CD4-positive, alpha-beta T cell treated with Interleukin-4 for 4 hours (primary cell): ENCODE measurements around the gene CDIP1.

ENCODE experiments used
- DNase-seq: peaks from one replicate; pipeline ENCODE4 v3.0.0-alpha.2; 2020

The CDIP1 gene

DNA sequence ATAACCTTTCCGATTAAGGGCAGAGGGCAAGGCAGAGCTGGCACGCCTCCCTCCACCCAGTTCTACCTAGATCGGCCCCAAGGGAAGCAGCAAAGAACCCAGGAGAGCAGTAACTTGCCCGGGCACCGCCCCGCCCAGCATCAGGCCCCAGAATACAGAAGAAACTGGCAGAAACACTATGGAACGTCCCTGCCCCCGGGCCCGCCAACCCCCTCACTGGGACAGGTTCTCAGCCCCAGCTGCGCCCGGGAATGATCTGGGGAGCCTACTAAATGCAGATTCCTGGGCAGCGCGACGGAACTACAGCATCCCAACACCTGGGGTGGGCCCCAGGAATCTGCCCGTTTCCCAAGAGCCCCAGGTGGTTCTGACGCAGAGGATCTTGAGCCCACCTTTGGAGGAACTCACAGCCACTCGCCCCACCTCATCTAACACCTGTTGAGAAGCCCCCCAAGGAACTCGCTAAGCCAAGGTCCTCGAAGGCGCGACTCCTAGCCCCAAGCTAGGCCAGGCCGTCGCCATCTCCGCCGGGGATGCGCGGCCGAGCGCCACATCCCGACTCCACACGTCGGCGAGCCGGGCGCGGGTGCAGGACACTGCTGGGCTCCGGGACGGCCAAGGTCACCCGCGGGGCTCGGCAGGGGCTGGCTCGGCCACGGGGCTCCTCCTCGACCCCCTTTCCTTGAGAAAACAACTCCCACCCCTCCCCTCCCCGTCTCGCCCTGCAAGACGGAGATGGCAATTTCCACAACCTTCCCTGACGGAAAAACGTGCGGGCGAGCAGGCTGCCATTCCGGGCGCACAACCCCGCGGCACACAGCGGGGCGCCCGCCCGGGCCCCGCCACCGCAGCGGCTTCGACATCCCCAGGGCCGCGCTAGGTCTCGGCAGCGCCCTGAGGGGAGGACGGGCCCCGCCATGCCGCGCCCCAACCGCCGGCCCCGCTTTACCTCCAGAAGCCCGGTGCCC, 913 bp downstream of the CDIP1 start:
- no peak for DNase-seq

DNA sequence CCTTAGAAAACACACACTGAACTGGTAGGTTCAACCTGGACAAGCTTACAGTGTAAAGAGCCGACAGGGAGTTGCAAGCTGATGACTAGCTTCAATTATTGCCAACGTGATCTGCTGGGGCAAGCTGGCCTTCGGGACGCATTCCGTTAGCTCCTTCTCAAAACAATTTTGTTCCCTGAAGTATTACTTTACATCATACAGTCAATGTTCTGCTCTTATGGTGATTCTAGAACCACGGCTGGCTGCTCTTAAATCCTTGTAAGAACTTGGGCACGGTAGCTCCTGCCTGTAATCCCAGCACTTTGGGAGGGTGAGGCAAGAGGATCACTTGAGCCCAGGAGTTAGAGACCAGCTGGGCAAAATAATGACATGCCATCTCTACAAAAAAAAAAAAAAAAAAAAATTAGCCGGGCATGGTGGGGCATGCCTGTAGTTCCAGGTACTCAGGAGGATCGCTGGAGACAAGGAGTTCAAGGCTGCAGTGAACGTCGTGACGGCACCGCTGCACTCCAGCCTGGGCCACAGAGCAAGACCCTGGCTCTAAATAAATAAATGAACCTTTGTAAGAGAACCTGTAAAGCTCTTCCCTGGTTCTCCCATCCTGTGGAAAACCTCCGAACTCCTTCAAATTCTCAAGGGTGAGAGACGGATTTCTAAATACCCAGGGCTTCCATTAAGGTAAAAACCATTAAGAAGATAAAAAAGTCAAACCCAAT, 2.0 kb downstream of the CDIP1 start:
- no peak for DNase-seq

DNA sequence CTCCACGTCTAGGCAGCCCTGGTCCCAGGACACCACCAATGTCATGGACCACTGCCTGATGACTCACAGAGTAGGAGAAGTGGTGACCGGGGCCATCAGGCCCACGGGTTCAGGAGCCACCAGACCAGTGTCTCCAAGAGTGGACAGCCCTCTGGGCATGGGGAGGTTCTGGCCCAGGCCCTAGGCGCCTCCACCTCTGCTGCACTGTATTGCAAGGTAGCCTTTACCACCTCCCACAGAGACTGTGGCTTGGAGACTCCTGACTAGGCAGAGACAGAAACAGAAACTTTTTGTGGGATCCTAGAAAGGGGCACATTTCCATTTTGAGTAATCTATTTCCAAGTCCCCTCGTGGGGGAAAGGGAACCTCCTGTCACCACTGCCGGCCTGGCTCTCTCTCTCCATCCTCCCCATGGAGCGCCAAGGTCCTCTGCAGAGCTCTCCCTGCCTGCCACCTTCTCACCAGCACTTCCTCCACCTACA, 2.9 kb downstream of the CDIP1 start:
- no peak for DNase-seq

DNA sequence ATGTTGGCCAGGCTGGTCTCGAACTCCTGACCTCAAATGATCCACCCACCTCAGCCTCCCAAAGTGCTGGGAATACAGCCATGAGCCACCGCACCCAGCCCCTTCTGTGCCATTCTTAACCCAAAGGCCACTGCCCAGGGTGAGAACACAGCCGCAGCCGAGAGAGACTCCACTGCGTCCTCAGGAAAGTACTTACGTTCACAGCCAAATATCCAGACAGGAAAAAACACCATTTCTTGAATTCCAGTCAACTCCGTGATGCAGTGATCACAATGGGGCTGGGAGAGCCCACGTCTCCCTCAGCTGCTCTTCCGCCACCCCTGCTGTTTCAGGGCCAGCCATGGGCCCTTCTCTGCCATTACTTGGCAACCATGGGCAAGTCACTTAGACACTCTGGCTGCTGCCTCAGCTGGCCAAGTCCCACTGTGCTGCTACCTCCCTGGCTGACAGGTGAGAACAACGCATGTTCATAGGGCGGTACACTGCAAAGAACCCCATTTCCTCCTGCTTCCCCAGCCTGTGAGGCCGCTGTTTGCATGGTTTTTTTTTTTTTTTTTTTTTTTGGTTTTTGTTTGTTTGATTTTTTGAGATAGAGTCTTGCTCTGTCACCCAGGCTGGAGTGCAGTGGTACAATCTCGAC, 4.3 kb downstream of the CDIP1 start:
- peak; percentile 34 for DNase-seq

DNA sequence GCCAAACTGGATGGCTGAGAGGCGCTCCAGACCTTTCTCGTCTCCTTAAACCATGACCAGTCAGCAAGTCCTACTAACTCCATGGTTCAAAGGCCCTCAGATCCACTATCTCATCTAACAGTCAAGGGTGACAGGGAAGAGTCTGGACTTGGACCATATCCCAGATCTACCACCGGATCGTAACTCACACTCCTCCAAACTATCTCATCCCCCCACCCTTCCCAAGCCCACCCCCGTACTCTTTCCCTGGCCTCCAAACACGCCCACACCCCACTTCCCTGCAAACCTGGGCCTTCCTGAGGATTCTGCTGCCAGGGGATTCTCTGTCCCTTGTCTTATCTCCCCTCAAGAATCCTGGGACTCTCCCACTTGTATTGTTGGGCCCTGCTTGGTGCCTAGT, 5.1 kb downstream of the CDIP1 start:
- DNase-seq: no peak

DNA sequence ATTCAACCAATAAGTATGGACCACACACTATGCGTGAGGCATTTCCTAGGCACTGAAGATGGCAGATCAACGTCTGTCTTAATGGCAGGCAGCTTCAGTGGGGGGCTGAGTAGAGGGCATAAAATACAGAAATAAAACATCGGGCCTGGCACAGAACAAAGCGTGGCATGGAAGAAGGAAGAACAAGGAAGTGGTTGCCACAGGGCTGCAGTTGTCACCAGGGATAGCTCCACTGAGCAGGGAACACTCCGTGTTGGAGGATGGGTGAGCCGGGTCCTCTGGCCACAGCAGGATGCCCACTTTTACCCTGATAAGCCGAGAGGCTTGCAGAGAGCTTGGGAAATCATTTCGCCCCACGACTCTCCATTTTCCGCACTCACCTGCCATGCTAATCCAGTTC, 6.3 kb downstream of the CDIP1 start:
- DNase-seq: no peak

DNA sequence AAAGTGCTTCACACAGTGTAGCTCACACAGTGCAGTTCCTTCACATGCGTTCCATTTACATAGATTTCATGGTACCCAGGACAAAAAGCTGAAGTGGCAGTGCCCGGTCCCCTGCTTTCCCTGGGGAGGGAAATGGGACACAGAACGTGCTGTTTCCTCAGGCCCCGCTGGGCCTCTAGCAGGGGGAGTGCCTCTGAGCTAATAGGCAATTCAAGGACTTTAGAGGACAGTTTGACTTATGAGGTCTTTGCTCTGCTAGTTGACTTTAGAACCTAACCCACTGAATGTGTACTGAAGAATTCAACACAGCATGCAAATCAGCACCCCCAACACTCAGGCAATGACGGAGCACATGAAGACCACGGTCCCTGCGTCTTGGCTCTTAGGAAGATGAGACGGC, 6.8 kb downstream of the CDIP1 start:
- DNase-seq: no peak

DNA sequence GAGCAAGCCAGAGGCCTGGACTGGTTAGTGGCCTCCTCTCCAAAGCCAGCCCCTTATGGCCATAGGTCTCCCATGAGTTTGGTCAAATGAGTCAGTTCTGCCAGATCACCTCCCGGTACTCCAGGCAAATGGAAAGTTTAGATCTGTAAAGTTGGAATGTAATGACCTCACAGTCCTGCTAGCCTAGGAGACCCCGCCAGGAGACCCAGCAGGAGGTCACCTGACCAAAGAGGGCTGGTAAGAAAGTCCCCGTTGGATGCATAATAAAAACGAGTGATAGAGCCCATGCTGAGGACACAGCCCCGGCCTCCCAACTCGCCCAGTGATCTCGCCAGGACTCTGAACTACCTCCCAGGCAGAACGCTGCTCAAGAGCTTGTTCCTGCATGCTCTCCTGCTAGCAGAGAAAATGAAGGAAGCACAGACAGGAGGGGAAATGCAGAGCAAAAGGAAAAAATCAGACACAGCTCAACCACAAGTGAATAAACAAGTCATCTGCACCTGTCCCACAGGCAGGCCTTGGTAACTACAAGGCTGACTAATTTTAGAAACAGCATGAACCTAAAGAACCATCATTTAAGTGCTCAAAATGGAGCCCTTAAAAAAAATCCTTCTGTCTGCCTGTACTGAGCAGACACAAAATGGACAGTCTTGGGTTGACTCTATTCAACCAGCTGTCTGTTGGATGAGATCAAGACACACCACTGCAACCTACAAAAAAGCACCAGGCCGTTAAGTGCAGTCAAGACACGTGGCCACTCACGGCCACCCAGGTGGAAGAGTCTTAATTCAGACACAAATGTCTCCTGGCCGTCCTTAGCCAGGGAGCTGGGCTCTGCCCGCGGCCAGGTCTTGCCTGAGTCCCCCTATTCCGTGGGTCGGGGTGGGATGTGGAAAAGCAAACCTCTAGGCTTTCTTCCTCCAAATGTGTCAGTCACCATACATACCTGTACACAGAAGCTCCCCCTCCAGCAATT, 9.2 kb downstream of the CDIP1 start:
- DNase-seq: no peak

DNA sequence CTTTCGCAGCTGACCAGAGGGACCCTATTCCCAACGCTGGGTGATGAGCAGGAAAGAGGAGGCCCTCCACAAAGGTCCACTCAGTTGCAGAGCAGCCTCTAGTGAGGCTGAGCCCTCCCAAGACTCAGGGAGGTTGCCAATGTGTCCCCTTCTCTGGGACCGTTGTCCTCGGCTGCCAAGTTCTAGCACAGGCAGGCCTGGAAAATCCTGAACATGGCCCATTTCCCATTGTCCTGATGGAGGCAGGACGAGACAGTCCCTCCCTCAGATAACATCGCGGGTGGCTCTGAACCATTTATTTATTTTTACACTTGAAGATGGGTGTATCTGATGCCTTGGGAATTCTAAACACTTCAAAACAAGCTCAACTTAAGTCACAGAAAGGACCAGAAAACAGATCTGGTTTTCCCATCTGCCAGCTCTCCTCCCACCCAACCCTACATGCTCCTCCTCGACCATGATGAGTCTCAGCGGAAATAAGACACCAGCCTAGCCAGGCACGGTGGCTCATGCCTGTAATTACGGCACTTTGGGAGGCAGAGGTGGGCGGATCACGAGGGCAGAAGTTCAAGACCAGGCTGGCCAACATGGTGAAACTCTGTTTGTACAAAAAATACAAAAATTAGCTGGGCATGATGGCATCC, 12.8 kb downstream of the CDIP1 start:
- DNase-seq: no peak

DNA sequence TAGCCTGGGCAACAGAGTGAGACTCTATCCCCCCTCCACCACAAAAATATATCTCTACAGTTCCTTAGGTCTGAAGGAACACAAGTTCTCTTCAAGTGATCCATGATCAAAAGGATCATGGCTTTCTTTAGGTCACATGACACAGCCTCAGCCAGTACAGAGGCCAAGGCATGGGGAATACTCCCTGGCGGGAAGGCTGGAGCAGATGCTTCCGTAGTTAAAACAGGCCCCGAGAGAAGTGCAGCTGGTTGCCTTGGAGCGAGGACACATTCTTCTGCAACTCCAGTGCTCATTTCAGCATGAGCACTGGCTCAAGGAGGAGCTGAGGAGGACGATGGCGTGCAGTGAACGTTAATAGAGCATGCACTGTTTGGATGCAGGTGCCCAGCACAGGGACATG, 13.5 kb downstream of the CDIP1 start:
- DNase-seq: no peak

DNA sequence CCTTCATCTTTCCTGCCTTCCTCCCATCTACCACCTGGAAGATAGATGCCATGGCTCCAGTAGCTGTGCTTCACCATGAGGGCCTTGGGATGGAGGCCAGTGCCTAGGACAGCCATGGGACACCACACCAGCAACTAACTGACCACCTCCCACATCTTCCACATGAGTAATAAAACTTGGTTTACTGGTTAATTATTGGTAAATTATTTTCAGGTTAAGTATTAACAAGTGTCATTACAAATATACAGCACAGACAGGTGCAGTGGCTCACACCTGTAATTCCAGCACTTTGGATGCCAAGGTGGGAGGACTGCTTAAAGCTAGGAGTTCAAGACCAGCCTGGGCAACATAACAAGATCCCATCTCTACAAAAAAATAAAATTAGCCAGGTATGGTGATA, 14.0 kb downstream of the CDIP1 start:
- no peak for DNase-seq

DNA sequence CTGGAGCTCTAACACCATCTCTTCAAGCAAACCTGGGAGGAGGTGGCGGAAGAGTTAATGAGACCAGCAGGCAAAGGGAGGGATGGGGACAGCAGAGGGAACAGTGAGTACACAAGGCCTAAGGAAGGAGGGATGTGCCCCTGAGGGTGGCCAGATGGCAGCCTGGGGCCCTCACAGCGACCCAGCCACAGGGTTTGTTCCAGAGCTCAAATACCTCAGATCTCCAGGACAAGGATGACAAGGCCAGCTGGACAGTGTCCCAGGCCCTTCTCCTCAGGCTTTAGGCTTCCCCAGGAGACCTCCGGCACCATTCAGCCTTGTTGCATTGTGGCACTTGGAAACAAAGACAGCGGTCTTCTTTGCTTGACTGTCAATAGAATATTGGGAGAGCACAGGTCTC, 14.9 kb downstream of the CDIP1 start:
- no peak for DNase-seq

DNA sequence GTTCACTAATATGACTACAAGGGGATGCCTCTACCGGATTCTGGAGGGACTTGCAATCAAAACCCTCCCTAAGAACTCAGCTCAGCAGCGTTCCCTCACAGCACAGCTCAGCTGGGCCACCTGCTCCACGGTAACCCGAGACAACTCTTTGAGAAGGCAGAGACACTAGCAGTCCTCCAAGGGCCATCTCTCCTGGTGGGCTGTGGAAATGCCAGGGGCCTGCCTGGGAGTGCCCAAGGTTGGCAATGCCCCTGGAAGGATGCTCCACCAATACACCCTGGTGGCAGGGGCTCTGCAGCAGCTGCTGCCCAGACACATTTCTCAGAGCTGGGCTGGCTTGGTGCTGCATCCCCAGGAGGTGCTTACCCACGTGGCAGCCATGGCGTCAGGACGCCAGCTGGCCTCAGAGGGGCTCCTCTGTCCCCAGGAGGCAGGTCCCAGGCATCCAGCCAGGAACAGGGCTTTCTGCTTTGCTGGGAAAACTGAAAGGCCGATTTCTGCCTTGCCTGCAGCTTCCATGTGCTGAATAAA, 16.5 kb downstream of the CDIP1 start:
- no peak for DNase-seq

DNA sequence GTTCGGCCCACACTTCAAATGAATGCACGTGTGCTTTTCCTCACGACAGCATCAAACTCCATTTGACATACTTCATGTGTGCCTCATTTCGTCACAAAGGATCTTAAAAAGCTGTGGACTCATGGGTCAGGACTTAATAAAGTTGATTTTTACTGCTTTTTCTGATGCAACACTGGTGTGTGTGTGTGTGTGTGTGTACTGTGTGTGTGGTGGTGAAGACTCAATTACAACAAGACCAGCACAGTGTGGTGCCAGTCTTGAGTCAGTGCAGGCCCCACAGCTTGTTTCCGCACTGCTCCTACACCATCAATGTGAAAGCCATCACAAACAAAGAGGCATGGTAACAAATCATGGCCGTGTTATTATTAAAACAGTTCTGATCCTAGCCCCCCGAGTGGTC, 17.7 kb downstream of the CDIP1 start:
- no peak for DNase-seq

DNA sequence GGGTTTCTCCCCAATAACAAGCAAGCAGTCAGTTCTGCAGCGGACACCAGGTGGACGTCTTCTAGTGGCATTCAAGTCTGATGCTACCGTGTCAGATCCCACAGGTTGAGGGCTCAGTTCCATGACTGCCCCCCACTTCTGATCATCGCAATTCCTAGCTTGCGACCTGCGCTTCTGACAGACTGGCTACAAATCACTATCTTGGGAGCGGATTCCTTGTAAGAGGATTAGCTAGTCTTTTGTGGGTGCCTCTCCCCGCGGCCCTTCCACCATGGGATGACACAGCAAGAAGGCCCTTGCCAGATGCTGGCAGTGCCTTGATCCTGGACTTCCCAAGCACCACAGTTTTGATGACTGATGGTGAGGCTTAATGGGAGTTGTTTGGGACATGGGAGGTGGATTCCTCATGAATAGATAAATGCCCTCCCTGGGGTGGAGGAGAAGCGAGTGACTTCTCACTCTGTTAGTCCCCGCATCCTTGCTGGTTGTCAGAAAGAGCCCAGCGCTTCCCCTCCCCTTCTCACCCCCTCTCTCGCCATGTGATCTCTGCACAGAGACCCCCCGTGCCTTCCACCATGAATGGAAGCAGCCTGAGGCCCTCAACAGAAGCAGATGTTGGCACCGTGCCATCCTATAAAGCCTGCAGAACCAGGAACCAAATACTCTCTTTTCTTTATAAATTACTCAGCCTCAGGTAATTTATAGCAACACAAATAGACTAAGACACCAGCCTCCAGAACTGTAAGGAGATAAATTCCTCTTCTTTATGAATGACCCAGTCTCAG, 19.1 kb downstream of the CDIP1 start:
- no peak for DNase-seq

DNA sequence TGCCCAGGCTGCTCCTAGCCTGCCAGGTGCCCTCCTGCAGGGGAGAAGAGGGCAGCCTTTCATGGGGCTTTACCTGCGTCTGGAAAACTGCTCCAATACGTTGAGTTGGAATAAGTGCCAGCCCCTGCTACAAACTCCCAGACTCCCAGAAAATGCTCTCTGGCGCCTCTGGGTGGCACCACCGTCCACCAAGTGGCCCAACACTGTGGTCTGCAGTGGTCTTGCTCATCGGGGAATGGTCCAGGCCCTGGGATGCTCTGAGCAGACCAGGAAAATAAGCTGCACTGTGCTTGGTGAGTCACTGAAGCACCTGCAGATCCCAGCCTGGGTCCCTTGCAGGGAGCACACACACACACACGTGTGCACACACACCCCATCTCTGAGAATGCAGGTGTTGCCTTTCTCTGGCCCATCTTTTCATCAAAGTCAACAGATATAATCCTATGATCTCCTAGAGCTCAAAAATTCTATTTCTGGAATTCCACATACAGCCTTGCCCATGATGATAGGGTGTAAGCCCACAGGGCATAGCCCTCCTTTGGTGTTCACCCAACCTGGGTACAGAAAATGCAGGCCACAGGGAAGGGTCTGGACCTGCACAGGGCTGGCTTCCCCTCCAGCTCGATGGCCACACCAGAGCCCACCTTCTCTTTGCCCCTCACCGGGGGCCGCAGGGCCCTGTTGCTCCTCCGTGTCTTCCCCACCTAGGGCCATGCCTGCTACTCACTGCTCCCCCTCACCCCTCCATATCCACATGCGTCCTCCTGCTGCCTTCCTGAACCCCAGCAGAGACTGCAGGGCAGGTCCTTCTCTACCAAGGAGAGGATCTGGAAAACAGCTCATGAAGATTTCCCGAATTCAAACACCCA, 20.5 kb downstream of the CDIP1 start:
- DNase-seq: no peak

DNA sequence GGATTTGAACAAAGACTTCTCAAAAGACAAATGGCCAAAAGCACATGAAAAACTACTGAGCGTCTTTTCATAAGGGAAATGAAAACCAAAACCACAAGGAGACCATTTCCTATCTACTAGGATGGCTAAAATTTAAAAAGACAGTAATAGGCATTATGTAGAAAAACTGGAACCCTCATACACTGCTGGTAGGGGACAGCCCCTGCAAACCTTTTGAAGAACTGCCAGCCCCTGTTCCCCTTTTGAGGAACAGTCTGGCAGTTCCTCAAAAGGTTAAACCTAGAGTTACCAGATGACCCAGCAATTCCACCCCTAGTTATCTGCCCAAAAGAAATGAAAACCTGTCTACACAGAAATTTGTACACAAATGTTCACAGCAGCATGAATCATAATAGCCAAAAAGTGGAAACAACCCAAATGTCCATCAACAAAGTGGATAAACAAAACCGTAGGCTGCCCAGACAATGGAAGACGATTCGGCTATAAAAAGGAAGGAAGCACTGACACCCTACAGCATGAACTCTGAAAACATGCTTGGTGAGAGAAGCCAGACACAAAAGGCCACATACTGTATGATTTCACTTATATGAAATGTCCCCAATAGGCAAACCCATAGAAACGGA, 22.9 kb downstream of the CDIP1 start:
- DNase-seq: peak; percentile 39

DNA sequence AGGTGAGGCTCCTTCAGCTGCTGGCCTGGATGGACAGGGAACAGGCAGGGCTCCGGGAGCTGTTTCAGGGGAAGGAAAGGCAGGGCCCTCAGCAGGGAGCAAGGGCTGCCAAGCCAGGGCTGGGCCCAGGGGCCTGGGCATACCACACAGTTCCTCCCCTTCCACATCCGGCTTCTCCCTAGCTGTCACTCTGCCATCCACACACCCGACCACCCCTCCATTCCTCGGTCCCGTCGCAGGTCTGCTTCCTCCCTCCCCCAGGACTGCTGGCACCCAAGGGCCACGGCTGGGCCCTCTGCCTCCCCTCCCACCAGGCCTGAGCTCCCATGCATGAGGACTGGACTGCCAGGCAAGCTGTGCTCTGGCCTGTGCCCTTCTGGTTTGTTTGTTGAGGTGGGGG, 24.0 kb downstream of the CDIP1 start:
- no peak for DNase-seq

DNA sequence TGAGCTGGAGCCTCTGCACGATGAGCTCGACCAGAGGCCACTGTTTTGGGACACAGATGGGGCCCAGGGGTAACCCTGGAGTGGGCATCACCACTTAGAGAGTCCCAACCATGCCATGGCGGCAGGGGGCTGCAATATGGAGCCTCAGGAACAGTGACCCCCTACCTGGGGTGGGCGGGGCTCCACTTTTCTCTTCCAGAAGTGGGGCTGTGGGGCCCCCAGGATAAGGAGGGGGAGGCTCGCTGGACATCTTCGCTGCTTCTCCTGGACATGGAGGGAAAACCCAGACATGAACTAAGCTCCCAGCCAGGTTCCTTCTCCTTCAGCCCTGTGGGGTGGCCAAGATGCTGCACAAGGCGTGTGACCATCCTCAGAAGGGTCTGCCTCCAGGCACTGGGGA, 24.7 kb downstream of the CDIP1 start:
- no peak for DNase-seq
